Bronchial epithelial cell (primary cell): ENCODE results near the gene KLHL34. TPM values are rescaled to one million over a fixed set of nuclear protein-coding genes. Genes with fewer than 3 reads are reported as not detected.

ENCODE experiments used
- DNase-seq: peaks from one replicate; pipeline ENCODE4 v3.0.0-alpha.2; 2010; ENCODE audit warnings: low read depth
- FAIRE-seq: peaks from 2 replicates; lab custom pipeline; 2011; peaks lifted over from hg19 to GRCh38; lab: Jason Lieb, UNC
- H3K27me3 ChIP-seq: 2 replicates; pipeline ENCODE4 v1.5.1; 2011; ENCODE audit warnings: low read length; ENCODE audit not compliant: control insufficient read depth, insufficient read depth
- H3K36me3 ChIP-seq: 2 replicates; pipeline ENCODE4 v1.5.1; 2011; ENCODE audit warnings: low read length; ENCODE audit not compliant: control insufficient read depth, insufficient read depth
- H3K4me3 ChIP-seq: 2 replicates; pipeline ENCODE4 v1.5.1; 2011; ENCODE audit warnings: mild to moderate bottlenecking, low read depth, low read length, control low read depth
- CTCF ChIP-seq: IDR thresholded peaks from 2 replicates; pipeline ENCODE4 v1.5.1; 2011; ENCODE audit warnings: mild to moderate bottlenecking, moderate library complexity, low read length, control low read depth, inconsistent platforms; ENCODE audit not compliant: insufficient read depth, severe bottlenecking
- total RNA-seq: library from RNA; depleted of rRNA; stranded (reverse); fragments of >200 nt; gene quantifications from 2 replicates; pipeline ENCODE4 v1.2.1, GENCODE V29; 2014

The KLHL34 gene
- total RNA-seq, 1 donor from 2014 or later, result not detected

- H3K4me3 ChIP-seq, result no peak overlapping the region
- no peaks in the 10 kb centered on the region for H3K36me3 ChIP-seq
- FAIRE-seq, result no peak
- TF ChIP-seq CTCF, result no peak
- no peak for DNase-seq
- no peaks in the 10 kb centered on the region for H3K27me3 ChIP-seq
Measured at GRCh38 chrX:21645886-21646285, 12.2 kb downstream of the KLHL34 start.

GRCh38 chrX:21645431-21645830 lies 12.7 kb downstream of the KLHL34 start:
- no peak overlapping the region for H3K4me3 ChIP-seq
- DNase-seq, result no peak
- FAIRE-seq, result no peak
- TF ChIP-seq CTCF, result no peak
- H3K36me3 ChIP-seq, result no peaks in the 10 kb centered on the region
- H3K27me3 ChIP-seq, result no peaks in the 10 kb centered on the region

GRCh38 chrX:21639775-21640174 lies 18.4 kb downstream of the KLHL34 start:
- DNase-seq, result no peak
- no peak for TF ChIP-seq CTCF
- FAIRE-seq, result no peak

GRCh38 chrX:21638311-21638710 lies 19.8 kb downstream of the KLHL34 start:
- no peak overlapping the region for H3K4me3 ChIP-seq
- H3K27me3 ChIP-seq, result no peaks in the 10 kb centered on the region
- FAIRE-seq (no peak), DNase-seq (peak; percentile 78)
- TF ChIP-seq CTCF, result no peak
- H3K36me3 ChIP-seq, result no peaks in the 10 kb centered on the region

More at GRCh38 chrX:21639775-21640174, 18.4 kb downstream of the KLHL34 start:
- H3K27me3 ChIP-seq, result no peaks in the 10 kb centered on the region
- no peaks in the 10 kb centered on the region for H3K36me3 ChIP-seq
- H3K4me3 ChIP-seq, result no peak overlapping the region

- no peak for FAIRE-seq
- TF ChIP-seq CTCF, result no peak
- no peaks in the 10 kb centered on the region for H3K27me3 ChIP-seq
Measured at GRCh38 chrX:21632027-21632426, 26.1 kb downstream of the KLHL34 start.

GRCh38 chrX:21623778-21624501 lies 34.2 kb downstream of the KLHL34 start:
- DNase-seq, result no peak
- no peak overlapping the region for H3K4me3 ChIP-seq
- no peak for TF ChIP-seq CTCF
- no peaks in the 10 kb centered on the region for H3K36me3 ChIP-seq
- no peaks in the 10 kb centered on the region for H3K27me3 ChIP-seq
- FAIRE-seq, result no peak

More at GRCh38 chrX:21632027-21632426, 26.1 kb downstream of the KLHL34 start:
- Histone ChIP-seq H3K36me3 (no peaks in the 10 kb centered on the region), H3K4me3 (no peak overlapping the region)
- no peak for DNase-seq
